BE2C (cell line): Measurements from ENCODE around the gene PFN3.

Source experiments
- DNase-seq: peaks from one replicate; pipeline ENCODE4 v3.0.0-alpha.2; 2020
- H3K27me3 ChIP-seq: fragments of 250-450 bp; sonication (Bioruptor Pico); 2 replicates; pipeline ENCODE4 v1.5.1; 2020; ENCODE audit warnings: mild to moderate bottlenecking
- H3K36me3 ChIP-seq: fragments of 250-450 bp; sonication (Bioruptor Pico); 2 replicates; pipeline ENCODE4 v1.5.1; 2020; ENCODE audit warnings: mild to moderate bottlenecking
- H3K4me1 ChIP-seq: fragments of 250-450 bp; sonication (Bioruptor Pico); 2 replicates; pipeline ENCODE4 v1.5.1; 2020
- H3K4me3 ChIP-seq: 2 replicates; pipeline ENCODE4 v1.5.1; 2011; ENCODE audit warnings: low read depth, low read length
- H3K9me3 ChIP-seq: fragments of 250-450 bp; sonication (Bioruptor Pico); 2 replicates; pipeline ENCODE4 v1.5.1; 2020
- CTCF ChIP-seq: IDR thresholded peaks from 2 replicates; pipeline ENCODE4 v1.5.1; 2012; ENCODE audit warnings: mild to moderate bottlenecking, low read depth, low read length

Gene PFN3

GRCh38 chr5:177383181-177383580, 17.3 kb downstream of the PFN3 start:
- Histone ChIP-seq H3K4me3 (no peak overlapping the region), H3K36me3 (no peaks in the 10 kb centered on the region), H3K9me3 (no peaks in the 10 kb centered on the region), H3K27me3 (no peaks in the 10 kb centered on the region), H3K4me1 (no peaks in the 10 kb centered on the region)
- TF ChIP-seq CTCF, result no peak
- DNase-seq, result no peak

- Histone ChIP-seq H3K27me3 (no peaks in the 10 kb centered on the region), H3K4me1 (no peaks in the 10 kb centered on the region), H3K4me3 (no peak overlapping the region), H3K9me3 (no peaks in the 10 kb centered on the region), H3K36me3 (no peaks in the 10 kb centered on the region)
- TF ChIP-seq CTCF, result peak; percentile 40; the same call in 1 of the 2 replicates
- DNase-seq, result peak; percentile 43
Observed at GRCh38 chr5:177382423-177383029, 17.9 kb downstream of the PFN3 start.

GRCh38 chr5:177380805-177381126, 19.7 kb downstream of the PFN3 start:
- H3K9me3 ChIP-seq, result no peaks in the 10 kb centered on the region
- TF ChIP-seq CTCF, result no peak
- H3K36me3 ChIP-seq, result no peaks in the 10 kb centered on the region
- H3K4me3 ChIP-seq, result no peak overlapping the region
- no peaks in the 10 kb centered on the region for H3K27me3 ChIP-seq
- no peaks in the 10 kb centered on the region for H3K4me1 ChIP-seq
- no peak for DNase-seq

GRCh38 chr5:177378884-177379883, 21.3 kb downstream of the PFN3 start:
- no peaks in the 10 kb centered on the region for H3K27me3 ChIP-seq
- no peak for TF ChIP-seq CTCF
- H3K4me3 ChIP-seq, result no peak overlapping the region
- H3K36me3 ChIP-seq, result no peaks in the 10 kb centered on the region
- DNase-seq, result no peak
- H3K4me1 ChIP-seq, result no peaks in the 10 kb centered on the region
- H3K9me3 ChIP-seq, result no peaks in the 10 kb centered on the region

GRCh38 chr5:177377851-177378776, 22.3 kb downstream of the PFN3 start:
- DNase-seq, result no peak
- no peaks in the 10 kb centered on the region for H3K4me1 ChIP-seq
- H3K4me3 ChIP-seq, result no peak overlapping the region
- H3K27me3 ChIP-seq, result no peaks in the 10 kb centered on the region
- TF ChIP-seq CTCF, result no peak
- H3K9me3 ChIP-seq, result no peaks in the 10 kb centered on the region
- no peaks in the 10 kb centered on the region for H3K36me3 ChIP-seq
